ENCODE measurements around the gene SUPT3H. TPM values are rescaled to one million over a fixed set of nuclear protein-coding genes. Genes with fewer than 3 reads are reported as not detected.

The SUPT3H gene
- total RNA-seq, 1 experiment from 2014 or later: 10.3 TPM

DNA sequence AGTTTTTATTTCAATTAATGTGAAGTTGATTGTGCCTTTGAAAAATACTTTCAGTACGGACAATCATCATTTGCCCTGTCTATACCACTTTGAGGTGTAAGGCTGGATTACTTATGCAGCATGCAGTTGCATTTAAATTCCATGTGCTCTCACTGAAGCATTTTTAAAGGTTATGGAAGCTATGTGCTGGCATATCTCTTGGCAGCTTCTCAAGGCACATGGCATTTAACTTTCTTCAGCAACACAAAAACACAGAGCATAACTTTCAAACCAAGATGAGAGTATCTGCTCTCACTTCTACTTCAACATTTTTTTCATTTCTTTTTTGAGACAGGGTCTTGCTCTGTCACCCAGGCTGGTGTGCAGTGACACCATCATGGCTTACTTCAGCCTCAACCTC, 410.3 kb downstream of the SUPT3H start:
- H3K36me3 Mint-ChIP-seq (ENCODE audit: insufficient read depth, unreplicated experiment): no peaks in the 10 kb centered on the region
- H3K4me3 Mint-ChIP-seq (ENCODE audit: low read depth, unreplicated experiment): no peak overlapping the region
- no peaks in the 10 kb centered on the region for H3K9me3 Mint-ChIP-seq (ENCODE audit: low read depth, unreplicated experiment)
- H3K4me1 Mint-ChIP-seq (ENCODE audit: low read depth, unreplicated experiment): no peaks in the 10 kb centered on the region
- no peaks in the 10 kb centered on the region for H3K27me3 Mint-ChIP-seq (ENCODE audit: unreplicated experiment)
- DNase-seq: no peak
- CTCF ChIA-PET: no interaction called here
- no peak overlapping the region for H3K27ac Mint-ChIP-seq (ENCODE audit: unreplicated experiment)
- TF ChIP-seq, protein P1, sequence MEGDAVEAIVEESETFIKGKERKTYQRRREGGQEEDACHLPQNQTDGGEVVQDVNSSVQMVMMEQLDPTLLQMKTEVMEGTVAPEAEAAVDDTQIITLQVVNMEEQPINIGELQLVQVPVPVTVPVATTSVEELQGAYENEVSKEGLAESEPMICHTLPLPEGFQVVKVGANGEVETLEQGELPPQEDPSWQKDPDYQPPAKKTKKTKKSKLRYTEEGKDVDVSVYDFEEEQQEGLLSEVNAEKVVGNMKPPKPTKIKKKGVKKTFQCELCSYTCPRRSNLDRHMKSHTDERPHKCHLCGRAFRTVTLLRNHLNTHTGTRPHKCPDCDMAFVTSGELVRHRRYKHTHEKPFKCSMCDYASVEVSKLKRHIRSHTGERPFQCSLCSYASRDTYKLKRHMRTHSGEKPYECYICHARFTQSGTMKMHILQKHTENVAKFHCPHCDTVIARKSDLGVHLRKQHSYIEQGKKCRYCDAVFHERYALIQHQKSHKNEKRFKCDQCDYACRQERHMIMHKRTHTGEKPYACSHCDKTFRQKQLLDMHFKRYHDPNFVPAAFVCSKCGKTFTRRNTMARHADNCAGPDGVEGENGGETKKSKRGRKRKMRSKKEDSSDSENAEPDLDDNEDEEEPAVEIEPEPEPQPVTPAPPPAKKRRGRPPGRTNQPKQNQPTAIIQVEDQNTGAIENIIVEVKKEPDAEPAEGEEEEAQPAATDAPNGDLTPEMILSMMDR (IDR thresholded peaks at IDR 0.05; ENCODE audit: unreplicated experiment): no peak
- intact Hi-C loops (cut with micrococcal nuclease; ENCODE audit: unreplicated experiment): no loop called here
- no TSS peak for BruUV-seq (replicated peaks)

DNA sequence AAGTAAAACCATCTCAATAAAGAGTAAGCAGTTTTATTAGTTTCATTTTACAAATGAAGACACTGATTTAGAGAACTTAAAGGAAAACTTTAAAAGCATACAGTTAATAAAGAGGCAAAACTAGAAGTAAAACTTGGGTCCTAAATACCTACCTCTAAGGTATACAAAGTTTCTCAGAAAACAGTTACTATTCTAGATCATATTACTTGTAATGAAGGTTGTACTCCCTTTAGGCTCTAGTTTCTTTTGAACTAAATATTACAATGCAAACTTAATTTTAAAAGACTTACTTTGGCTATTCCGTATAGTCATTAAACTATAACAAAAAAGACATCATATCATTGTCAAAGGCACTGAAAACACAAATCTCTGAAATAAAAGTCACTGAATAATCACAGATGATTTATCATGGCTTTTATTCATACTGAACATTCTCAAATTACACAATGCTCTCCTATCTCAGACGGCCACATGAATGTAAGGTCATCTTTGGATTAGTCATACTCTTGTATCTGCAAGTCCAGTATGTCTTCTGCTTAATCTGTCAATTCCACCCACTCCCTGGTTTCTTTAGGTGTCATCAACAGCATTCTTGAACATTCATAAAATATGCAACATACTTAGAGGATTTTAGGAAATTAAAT, 411.2 kb downstream of the SUPT3H start:
- TF ChIP-seq, protein P1 (IDR thresholded peaks at IDR 0.05; ENCODE audit: unreplicated experiment): no peak
- H3K27ac Mint-ChIP-seq (ENCODE audit: unreplicated experiment): no peak overlapping the region
- no peak overlapping the region for H3K4me3 Mint-ChIP-seq (ENCODE audit: low read depth, unreplicated experiment)

DNA sequence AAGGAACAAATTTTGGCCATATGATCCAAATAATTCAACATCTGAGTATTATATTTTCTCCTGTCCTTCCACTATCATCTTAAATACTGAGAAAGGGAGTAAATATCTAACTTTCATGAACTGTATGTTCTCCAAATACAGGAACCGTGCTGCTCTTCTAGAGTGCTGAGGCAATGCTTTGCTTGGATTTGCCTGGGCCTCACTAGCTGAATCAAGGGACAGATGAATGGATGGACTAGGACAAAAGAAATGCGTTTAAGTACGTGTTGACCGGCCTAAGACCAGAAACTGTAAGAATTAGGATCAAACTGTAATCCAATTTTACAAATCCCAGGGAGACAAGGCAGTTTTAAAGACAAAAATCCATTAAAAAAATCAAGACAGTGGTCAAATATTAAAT, 412.0 kb downstream of the SUPT3H start:
- Mint-ChIP-seq H3K9me3 (ENCODE audit: low read depth, unreplicated experiment) (no peaks in the 10 kb centered on the region), H3K4me1 (ENCODE audit: low read depth, unreplicated experiment) (peaks cover 5% of the 10 kb centered on the region), H3K27me3 (ENCODE audit: unreplicated experiment) (no peaks in the 10 kb centered on the region), H3K36me3 (ENCODE audit: insufficient read depth, unreplicated experiment) (no peaks in the 10 kb centered on the region), H3K4me3 (ENCODE audit: low read depth, unreplicated experiment) (no peak overlapping the region), H3K27ac (ENCODE audit: unreplicated experiment) (no peak overlapping the region)
- CTCF ChIA-PET: no interaction called here
- TF ChIP-seq, protein P1 (IDR thresholded peaks at IDR 0.05; ENCODE audit: unreplicated experiment): no peak
- no TSS peak for BruUV-seq (replicated peaks)
- intact Hi-C loops (cut with micrococcal nuclease; ENCODE audit: unreplicated experiment): no loop called here
- DNase-seq: no peak

More for the DNA sequence above, 411.2 kb downstream of the SUPT3H start:
- Mint-ChIP-seq H3K9me3 (ENCODE audit: low read depth, unreplicated experiment) (no peaks in the 10 kb centered on the region), H3K36me3 (ENCODE audit: insufficient read depth, unreplicated experiment) (no peaks in the 10 kb centered on the region), H3K4me1 (ENCODE audit: low read depth, unreplicated experiment) (no peaks in the 10 kb centered on the region), H3K27me3 (ENCODE audit: unreplicated experiment) (no peaks in the 10 kb centered on the region)
- CTCF ChIA-PET: no interaction called here
- BruUV-seq (replicated peaks): no TSS peak
- DNase-seq: no peak
- intact Hi-C loops (cut with micrococcal nuclease; ENCODE audit: unreplicated experiment): no loop called here

DNA sequence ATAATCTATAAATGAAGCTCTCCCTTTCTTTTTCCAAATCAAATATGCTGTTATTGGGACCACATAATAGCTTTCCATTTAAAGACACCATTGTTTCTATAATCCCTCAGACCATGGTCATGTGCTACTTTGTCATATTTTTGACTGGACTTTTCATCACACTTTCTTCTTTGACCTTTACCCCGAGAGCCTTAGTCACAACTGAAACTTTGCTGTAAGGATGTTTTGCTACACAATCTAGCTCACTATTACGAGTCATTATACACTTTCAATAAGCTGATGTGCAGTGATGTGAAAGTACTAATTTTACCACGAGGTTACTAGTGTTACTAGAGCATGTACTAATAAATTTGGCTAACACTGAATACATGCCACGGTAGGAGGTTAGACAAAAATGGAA, 416.8 kb downstream of the SUPT3H start:
- H3K36me3 Mint-ChIP-seq (ENCODE audit: insufficient read depth, unreplicated experiment): no peaks in the 10 kb centered on the region
- H3K27ac Mint-ChIP-seq (ENCODE audit: unreplicated experiment): peak overlapping the region; percentile 24
- CTCF ChIA-PET: interaction anchor here (0.6 kb wide), 1 partner anchor 1046 kb away, joined by 3 read pairs; no protein-coding TSS in a partner anchor
- no peaks in the 10 kb centered on the region for H3K27me3 Mint-ChIP-seq (ENCODE audit: unreplicated experiment)
- peaks cover 8% of the 10 kb centered on the region for H3K4me1 Mint-ChIP-seq (ENCODE audit: low read depth, unreplicated experiment)
- TF ChIP-seq, protein P1 (IDR thresholded peaks at IDR 0.05; ENCODE audit: unreplicated experiment): no peak
- no peak for DNase-seq
- H3K4me3 Mint-ChIP-seq (ENCODE audit: low read depth, unreplicated experiment): no peak overlapping the region
- no peaks in the 10 kb centered on the region for H3K9me3 Mint-ChIP-seq (ENCODE audit: low read depth, unreplicated experiment)
- intact Hi-C loops (cut with micrococcal nuclease; ENCODE audit: unreplicated experiment): no loop called here
- BruUV-seq (replicated peaks): no TSS peak

All from Calu3 (cell line).